ENCODE results near the gene GNS. TPM values are rescaled to one million over a fixed set of nuclear protein-coding genes. Genes with fewer than 3 reads are reported as not detected.
A peak's percentile ranks its signal among the peaks of the same experiment; 100 is the strongest.
"Not testable (repeated sequence)": the region's sequence is repeated elsewhere in the genome, so short reads cannot be mapped to it uniquely, and the experiment has no call there.

The GNS gene
- polyA plus RNA-seq, 3 donors: 19.1 to 89.2 (median 29.9) TPM

GRCh38 chr12:64716371-64716770, 42.8 kb downstream of the GNS start:
- WGBS, 3 donors: 88 to 90% (median 90%) methylated on average over 4 of the region's 4 CpGs
- H3K27ac ChIP-seq (ENCODE audit: low read depth, low read length): no peak overlapping the region

DNA sequence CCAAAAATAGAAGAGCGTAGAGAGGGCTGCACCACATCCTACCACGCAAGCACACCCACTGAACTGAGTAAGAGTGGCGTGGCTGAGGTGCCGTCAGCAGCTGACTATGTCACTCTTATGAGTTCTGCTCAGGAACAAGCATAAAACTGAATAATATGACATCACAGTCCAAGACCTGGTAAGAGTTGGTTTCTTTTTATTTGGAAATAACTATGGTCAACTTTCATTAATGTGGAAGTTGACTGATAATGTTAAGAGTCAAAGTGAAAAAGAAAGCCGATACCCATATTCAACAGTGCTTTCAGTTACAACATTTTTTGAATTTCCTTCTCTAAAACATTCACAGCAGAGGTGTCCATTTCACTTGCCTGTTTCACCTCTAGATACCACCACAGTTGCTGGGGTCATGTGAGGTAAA, 44.6 kb downstream of the GNS start:
- H3K27ac ChIP-seq (ENCODE audit: low read depth, low read length): no peak overlapping the region
- WGBS, 3 donors: 57 to 94% (median 72%) methylated on average over 5 of the region's 5 CpGs

DNA sequence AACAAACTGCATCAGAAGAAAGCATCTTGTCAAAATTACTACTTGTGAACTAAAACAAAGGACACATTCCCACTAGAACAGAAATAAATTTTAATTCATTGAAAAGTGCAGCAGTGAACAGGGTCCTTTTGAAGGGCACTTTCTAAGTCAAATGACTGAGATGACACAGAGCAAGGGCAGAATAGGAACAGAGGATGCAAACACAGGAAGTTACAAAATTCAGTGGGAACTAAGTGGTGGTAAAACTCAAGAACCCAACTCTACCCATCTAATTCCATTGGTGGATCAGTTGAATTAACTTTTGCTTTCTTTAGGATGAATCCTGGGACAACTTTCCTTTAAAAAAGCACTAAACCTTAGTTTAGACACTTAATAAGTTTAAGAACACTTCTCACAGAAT, 45.8 kb downstream of the GNS start:
- no peak overlapping the region for H3K27ac ChIP-seq (ENCODE audit: low read depth, low read length)

DNA sequence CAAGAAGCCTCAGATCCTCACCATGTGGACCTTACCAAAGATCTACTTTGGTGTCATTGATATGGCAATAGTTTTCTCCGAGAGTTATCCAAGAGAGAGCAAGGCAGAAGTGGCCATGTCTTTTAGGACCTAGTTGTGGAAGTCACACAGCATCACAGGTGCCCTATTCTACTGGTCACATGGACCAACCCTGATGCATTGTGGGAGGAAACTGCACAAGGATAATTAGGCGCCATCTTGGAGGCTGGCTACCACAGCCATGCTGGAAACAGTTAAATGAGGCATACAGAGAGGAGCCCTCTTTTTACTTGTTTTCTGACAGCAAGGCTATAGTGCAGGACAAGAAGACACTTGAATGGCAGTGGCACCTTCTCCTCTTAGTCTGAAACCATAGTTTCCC, 49.8 kb downstream of the GNS start:
- no peak overlapping the region for H3K27ac ChIP-seq (ENCODE audit: low read depth, low read length)
- WGBS, 3 donors: 98 to 100% (median 98%) methylated on average over 2 of the region's 2 CpGs

DNA sequence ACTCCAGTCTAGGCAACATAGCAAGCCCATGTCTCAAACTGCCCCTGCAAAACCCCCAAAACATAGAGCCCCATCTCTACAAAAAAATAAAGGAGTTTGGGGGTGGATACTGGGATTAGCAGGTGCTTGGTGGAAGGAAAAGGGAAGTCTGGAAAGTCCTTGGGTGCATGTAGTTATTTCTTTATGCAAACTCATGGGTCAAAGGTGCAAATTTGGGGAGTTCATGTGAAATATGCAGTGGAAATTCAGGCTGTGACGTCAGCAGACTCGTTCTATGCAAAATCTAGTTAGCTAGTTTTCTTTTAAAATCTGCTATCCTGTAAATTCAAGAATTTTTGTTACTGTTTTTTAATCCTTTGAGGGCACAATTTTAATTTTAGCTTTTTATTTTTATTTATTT, 51.3 kb downstream of the GNS start:
- WGBS, 3 donors: 90 to 98% (median 92%) methylated on average over 2 of the region's 2 CpGs
- H3K27ac ChIP-seq (ENCODE audit: low read depth, low read length): no peak overlapping the region

DNA sequence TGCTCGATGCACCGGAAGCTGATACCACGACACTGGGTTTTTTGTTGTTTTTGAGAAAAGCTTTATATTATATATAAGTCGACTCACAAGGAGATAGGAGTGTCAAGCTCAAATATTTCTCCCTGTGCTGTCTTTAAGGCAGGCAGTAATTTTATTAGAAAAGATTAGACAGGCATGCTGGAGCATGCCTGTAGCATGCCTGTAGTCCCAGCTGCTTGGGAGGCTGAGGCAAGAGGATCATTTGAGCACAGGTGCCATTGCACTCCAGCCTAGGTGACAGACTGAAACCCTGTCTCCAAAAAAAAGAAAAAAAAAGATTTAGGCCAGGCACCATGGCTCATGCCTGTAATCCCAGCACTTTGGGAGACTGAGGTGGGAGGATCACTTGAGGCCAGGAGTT, 51.8 kb downstream of the GNS start:
- no peak overlapping the region for H3K27ac ChIP-seq (ENCODE audit: low read depth, low read length)
- WGBS, 3 donors: 91 to 94% (median 93%) methylated on average over 4 of the region's 4 CpGs

GRCh38 chr12:64706857-64707256, 52.3 kb downstream of the GNS start:
- 65 to 77% (median 72%) methylated on average over 5 of the region's 5 CpGs for WGBS, 3 donors
- no peak overlapping the region for H3K27ac ChIP-seq (ENCODE audit: low read depth, low read length)

DNA sequence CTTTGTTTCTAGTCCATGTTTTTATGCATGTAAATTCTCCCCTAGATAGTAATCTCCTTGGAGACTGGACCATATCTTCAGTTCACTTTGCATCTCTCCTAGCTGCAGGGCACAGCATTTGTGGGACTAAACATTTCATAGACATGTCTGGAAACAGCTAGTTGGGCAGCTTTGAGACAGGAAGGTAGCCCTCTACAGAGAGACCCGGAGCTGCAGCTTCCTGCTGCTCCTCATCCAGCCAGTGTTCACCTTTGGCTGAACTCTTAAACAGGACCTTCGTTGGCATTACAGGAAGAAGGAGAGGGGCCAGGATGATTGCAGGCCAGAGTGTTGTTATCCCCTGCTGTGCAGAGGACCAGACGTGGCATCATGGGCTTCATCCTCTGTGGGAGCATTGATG, 52.9 kb downstream of the GNS start:
- WGBS, 3 donors: 38 to 59% (median 39%) methylated on average over 3 of the region's 3 CpGs
- no peak overlapping the region for H3K27ac ChIP-seq (ENCODE audit: low read depth, low read length)

- 44 to 63% (median 55%) methylated on average over 5 of the region's 5 CpGs for WGBS, 3 donors
- H3K27ac ChIP-seq (ENCODE audit: low read depth, low read length): no peak overlapping the region
These were observed 57.9 kb downstream of the GNS start for GRCh38 chr12:64701283-64701682.

DNA sequence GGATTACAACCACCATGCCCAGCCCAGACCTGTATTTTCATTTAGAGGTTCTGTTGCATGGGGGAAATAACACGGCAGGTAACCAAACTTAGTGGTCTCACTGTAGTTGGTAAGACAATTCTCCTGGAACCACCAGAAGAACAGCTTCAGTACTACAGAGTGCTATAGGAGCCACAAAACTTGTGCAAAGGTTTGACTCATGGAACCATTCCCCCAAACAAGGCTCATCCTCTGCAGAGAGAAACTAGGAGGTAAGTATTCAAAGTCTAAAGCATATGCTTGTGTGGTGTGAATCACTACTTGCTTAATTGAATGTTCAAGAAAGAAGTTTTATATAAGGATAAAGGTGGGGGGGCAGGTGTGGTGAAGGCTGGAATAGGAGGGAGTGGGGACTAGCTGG, 58.7 kb downstream of the GNS start:
- 75 to 96% (median 92%) methylated on average over 1 of the region's 1 CpG for WGBS, 3 donors
- H3K27ac ChIP-seq (ENCODE audit: low read depth, low read length): peak overlapping the region; percentile 52

- H3K27ac ChIP-seq (ENCODE audit: low read depth, low read length): no peak overlapping the region
- WGBS, 3 donors: 64 to 90% (median 65%) methylated on average over 12 of the region's 12 CpGs
These were observed 59.6 kb downstream of the GNS start for GRCh38 chr12:64699504-64700115.

GRCh38 chr12:64696080-64696741, 63.0 kb downstream of the GNS start:
- no peak overlapping the region for H3K27ac ChIP-seq (ENCODE audit: low read depth, low read length)
- WGBS, 3 donors: 26 to 49% (median 45%) methylated on average over 1 of the region's 1 CpG

GRCh38 chr12:64695550-64695949, 63.7 kb downstream of the GNS start:
- H3K27ac ChIP-seq (ENCODE audit: low read depth, low read length): no peak overlapping the region

DNA sequence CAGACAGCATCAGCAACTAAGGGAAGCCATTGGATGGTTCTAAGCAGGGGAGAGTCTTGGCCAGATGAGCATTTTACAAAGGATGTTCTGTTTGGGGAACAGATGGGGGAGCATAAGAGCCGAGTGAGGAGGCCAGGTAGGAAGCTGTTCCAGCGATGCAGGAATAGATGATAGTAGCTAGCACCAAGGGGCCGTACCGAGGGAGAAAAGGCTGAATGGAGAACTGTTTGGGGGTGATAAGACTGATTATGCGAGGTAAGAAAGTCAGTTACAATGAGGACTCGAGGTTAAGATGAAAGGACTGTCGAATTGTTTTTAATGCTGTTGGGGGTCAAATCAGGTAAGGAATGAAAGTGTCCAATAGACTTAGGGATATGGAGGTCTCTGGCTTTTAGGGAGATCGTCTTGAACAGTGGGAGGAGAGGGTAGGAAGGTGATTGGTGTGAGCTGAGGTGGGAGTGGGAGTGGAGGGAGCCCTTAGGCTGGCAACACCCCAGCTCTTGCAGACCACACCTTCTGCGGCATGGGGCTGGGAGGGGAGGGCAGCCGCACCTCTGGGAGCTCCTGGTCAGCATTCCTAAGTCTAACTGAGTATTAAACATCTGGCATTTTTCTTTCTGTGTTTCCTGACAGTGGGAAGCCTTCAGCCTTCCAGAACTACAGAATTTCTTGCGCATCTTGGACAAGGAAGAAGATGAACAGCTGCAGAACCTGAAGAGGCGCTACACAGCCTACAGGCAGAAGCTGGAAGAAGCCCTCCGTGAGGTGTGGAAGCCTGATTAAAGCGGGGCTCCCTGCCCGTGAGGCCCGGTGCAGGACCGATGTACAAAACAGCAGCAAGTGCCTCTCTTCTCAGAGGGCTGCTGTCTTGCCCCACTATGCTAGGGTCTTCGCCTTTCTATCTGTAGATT, 64.8 kb downstream of the GNS start:
- no peak overlapping the region for H3K27ac ChIP-seq (ENCODE audit: low read depth, low read length)
- 77 to 84% (median 81%) methylated on average over 16 to 18 of the region's 18 CpGs for WGBS, 3 donors

More at GRCh38 chr12:64695550-64695949, 63.7 kb downstream of the GNS start:
- 81 to 83% (median 82%) methylated on average over 5 of the region's 5 CpGs for WGBS, 3 donors

DNA sequence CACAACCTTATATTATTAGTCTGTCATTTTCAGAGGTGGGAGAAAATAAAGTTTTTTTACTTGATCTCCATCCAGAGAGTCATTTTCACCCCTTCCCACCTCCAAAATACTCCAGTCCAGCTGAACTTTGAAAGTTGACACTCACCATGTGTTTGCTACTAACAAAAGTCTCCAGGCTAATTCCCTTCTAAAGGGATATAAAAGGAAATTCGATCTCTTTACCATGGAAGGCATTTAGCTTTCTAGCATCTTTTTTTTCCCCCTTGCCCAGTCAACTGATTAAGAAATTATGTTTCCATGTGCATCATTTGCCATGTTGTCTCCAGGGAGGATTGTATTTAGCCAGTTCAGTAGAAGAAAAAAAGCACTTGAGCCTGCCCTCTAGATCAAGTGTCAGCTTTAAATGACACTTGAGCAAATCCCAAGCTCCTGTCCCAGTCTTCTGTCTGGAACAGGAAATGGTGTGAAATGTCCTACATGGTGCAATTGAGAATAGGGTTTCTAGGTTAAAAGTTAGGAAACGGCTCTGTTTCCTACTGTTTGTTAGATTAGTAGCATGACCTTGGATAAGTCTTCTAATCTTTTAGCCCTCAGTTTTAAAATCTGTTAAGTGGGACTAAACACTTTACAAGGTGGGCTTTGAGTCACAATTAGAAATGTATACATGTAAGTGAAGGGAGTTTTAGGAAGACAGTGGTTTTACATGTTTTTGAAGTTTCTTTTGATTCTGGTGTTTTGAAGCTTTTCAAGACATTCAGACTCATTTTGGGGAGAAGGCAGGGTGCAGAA, 67.2 kb downstream of the GNS start:
- H3K27ac ChIP-seq (ENCODE audit: low read depth, low read length): no peak overlapping the region
- WGBS, 3 donors: 37 to 49% (median 42%) methylated on average over 2 of the region's 2 CpGs

- no peak overlapping the region for H3K27ac ChIP-seq (ENCODE audit: low read depth, low read length)
- WGBS, 3 donors: 94% methylated on average over 6 of the region's 6 CpGs
These were observed 67.9 kb downstream of the GNS start for GRCh38 chr12:64691227-64691794.

- not testable (repeated sequence) for H3K27ac ChIP-seq (ENCODE audit: low read depth, low read length)
- 97 to 99% (median 98%) methylated on average over 6 of the region's 6 CpGs for whole genome bisulfite sequencing, 3 donors
These were observed 69.0 kb downstream of the GNS start for GRCh38 chr12:64690236-64690635.

GRCh38 chr12:64688715-64689114, 70.5 kb downstream of the GNS start:
- no peak overlapping the region for H3K27ac ChIP-seq (ENCODE audit: low read depth, low read length)
- 86 to 93% (median 89%) methylated on average over 7 of the region's 7 CpGs for WGBS, 3 donors

Measured in adipose tissue (tissue), 3 donors.